ENCODE results near the gene GPR78.

GPR78 gene

GRCh38 chr4:8547108-8547911, 32.9 kb upstream of the GPR78 start:
- DNase-seq (ENCODE audit: low spot score), result no peak

GRCh38 chr4:8547912-8548730, 32.1 kb upstream of the GPR78 start:
- DNase-seq (ENCODE audit: low spot score), result no peak

GRCh38 chr4:8548731-8549351, 31.4 kb upstream of the GPR78 start:
- no peak for DNase-seq (ENCODE audit: low spot score)

GRCh38 chr4:8549352-8549931, 30.8 kb upstream of the GPR78 start:
- no peak for DNase-seq (ENCODE audit: low spot score)

- no peak for DNase-seq (ENCODE audit: low spot score)
Observed at GRCh38 chr4:8550691-8551090, 29.5 kb upstream of the GPR78 start.

GRCh38 chr4:8552024-8552423, 28.2 kb upstream of the GPR78 start:
- DNase-seq (ENCODE audit: low spot score), result no peak

- DNase-seq (ENCODE audit: low spot score), result no peak
Observed at GRCh38 chr4:8552581-8553205, 27.5 kb upstream of the GPR78 start.

GRCh38 chr4:8553216-8553615, 27.0 kb upstream of the GPR78 start:
- DNase-seq (ENCODE audit: low spot score), result no peak

- DNase-seq (ENCODE audit: low spot score), result no peak
Observed at GRCh38 chr4:8553991-8554405, 26.2 kb upstream of the GPR78 start.

GRCh38 chr4:8554555-8555100, 25.6 kb upstream of the GPR78 start:
- DNase-seq (ENCODE audit: low spot score), result no peak

- DNase-seq (ENCODE audit: low spot score), result no peak
Observed at GRCh38 chr4:8555716-8556115, 24.5 kb upstream of the GPR78 start.

- DNase-seq (ENCODE audit: low spot score), result no peak
Observed at GRCh38 chr4:8556341-8557150, 23.6 kb upstream of the GPR78 start.

- DNase-seq (ENCODE audit: low spot score), result no peak
Observed at GRCh38 chr4:8557151-8558076, 22.8 kb upstream of the GPR78 start.

GRCh38 chr4:8558080-8558960, 21.9 kb upstream of the GPR78 start:
- DNase-seq (ENCODE audit: low spot score), result no peak

GRCh38 chr4:8559011-8559410, 21.2 kb upstream of the GPR78 start:
- no peak for DNase-seq (ENCODE audit: low spot score)

GRCh38 chr4:8559524-8560264, 20.5 kb upstream of the GPR78 start:
- no peak for DNase-seq (ENCODE audit: low spot score)

- no peak for DNase-seq (ENCODE audit: low spot score)
Observed at GRCh38 chr4:8560265-8561047, 19.7 kb upstream of the GPR78 start.
